A204.1 (cell line): ENCODE measurements around the gene ELAVL4.

Experiments used
- FAIRE-seq: peaks from 2 replicates; lab custom pipeline; 2012; peaks lifted over from hg19 to GRCh38; lab: Jason Lieb, UNC

Gene ELAVL4

DNA sequence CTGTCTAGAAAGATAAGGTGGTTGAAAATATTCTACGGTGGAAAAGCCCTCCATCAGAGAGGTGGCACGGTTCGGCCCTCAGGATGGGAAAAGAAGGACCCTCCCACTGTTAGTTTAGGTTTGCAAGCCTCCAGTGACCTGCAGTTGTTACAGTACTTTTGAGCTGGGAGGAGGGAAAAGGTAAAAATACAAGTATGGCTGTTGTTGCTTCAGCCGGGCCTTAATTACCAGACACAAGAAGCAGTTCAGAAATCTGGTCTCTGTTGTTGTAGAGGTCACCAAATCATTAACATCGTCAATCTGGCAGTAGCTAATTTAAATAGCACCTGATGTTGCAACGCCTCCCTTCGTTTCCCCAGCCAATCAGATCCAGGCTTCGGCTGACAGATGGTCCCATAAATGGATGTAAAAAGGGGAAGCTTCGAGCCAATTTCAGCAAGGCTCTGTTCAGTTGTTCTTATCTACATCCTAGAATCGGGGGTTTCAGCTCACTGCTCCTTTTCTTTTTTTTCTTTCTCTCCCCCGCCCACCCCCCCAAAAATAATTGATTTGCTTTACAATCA, at the start of gene ELAVL4:
Gene ELAVL4, plus strand, starts transcription at position 424 of the 563 bp plus-strand sequence. CDS start 270 bp downstream, outside the sequence.
- no peak for FAIRE-seq

- no peak for FAIRE-seq
These were observed 48.4 kb upstream of the ELAVL4 start for GRCh38 chr1:50060279-50060678.

DNA sequence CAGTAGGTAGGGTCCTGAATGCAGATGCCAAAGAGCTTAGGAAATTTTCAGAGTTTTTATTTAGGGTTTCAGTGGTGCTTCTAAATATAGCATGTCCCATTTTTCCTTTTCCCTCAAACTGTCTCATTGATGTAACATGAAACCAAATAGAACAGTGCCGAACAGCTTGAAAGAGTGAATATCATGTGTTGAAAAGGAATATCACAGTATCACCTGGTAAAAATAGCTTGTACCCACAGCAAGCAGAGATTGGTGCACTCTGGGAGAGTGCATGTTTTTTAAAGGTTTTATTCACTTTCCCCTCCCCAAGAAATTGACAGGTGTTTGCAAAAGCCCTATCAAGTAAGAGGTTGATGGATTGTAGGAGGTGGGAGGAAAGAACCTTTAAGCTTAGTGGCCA, 41.9 kb upstream of the ELAVL4 start:
- no peak for FAIRE-seq

GRCh38 chr1:50074931-50075330, 33.8 kb upstream of the ELAVL4 start:
- FAIRE-seq: no peak

GRCh38 chr1:50077273-50077672, 31.4 kb upstream of the ELAVL4 start:
- no peak for FAIRE-seq

DNA sequence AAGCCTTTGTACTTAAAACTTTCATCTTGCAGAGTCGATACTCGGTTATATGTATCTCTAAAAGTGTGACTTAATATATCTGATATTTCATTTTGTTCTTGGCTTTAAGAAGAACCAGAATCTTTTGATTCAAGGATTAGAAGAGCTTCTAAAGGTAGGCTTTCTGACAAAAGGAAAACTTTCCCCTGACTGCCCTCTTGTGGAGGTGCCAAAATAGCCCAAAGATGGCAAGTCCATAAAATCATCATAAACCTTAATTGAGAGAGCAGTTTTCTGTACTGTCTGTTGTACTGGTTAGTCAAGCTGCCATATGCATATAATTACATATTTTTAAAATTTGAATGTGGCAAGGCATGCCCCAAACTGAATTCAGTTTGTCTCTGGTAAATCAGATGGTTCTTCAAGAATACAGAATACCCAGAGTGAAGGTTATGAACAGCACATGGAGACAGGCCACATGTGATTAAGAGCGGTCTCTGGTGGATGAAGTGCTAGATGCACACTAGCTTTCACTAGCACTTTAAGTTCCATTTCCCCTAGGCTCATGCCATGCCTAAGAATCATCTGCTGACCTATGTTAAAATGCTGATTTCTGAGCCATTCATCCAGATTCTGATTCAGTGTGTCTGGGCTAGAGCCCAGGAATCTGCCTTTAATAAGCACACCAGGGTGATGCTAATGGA, 27.7 kb upstream of the ELAVL4 start:
- FAIRE-seq: no peak

GRCh38 chr1:50084389-50084788, 24.3 kb upstream of the ELAVL4 start:
- no peak for FAIRE-seq

DNA sequence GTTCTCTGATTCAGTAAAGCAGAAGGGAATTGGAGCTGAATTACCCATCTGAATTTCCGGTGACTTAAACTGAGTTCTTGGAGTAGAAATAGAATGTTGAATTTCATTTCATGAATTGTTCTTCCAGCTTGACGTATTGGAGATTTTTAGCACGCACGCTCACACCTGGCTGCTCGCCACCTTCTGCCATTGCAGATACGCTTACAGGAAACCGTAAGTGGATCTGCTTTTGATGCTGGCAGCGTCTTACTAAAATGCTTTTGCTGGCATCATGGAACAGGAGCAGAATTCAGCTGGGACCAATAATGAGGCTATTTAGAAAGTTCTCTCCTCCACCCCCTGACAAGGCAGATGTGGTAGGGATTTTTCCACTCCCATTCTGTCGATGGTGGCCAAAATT, 17.7 kb upstream of the ELAVL4 start:
- FAIRE-seq: no peak

DNA sequence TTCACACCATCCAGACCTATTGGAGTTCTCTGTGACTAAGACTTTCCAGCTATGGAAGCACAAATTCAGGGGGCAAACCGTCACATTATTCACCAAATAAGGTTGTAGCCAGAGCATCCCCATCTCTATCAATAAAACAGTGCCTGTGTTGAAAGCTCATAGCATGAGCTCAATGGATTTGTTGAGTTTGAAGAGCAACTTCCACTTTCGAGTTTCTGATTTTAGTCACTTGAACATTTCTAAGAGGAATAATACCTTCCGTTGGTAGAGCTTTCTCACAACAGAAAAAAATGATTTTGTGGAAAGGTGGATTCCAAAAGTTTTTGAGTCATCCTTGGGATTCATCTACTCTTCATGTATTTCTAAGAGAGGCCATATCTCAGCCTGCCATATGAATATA, 13.0 kb upstream of the ELAVL4 start:
- FAIRE-seq: no peak

DNA sequence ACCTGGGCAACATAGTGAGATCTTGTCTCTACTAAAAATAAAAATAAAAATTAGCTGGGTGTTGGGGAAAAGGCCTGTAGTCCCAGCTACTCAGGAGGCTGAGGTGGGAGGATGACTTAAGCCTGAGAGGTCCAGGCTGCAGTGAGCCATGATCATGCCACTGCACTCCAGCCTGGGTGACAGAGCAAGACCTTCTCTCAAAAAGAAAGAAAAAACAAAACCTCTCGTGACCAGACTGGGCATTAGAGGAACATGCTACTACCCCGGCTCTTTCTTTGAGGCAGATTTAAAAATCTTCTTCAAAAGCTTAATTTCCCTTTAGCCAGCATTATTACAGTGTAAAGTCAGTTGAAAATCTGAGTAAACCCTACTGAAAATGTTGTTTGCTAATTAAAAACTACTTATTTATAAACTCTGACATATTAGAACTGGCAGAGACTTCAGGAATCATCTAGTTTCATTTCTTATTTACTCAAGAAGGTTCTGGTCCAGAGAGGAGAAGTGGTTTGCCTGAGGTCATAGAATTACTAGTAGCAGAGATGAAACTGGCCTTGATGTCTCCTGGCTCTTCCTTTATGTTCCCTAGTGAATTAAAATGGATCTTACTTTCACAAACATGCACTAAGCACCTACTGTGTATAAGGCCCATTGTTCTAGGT, 11.6 kb upstream of the ELAVL4 start:
- FAIRE-seq: no peak

DNA sequence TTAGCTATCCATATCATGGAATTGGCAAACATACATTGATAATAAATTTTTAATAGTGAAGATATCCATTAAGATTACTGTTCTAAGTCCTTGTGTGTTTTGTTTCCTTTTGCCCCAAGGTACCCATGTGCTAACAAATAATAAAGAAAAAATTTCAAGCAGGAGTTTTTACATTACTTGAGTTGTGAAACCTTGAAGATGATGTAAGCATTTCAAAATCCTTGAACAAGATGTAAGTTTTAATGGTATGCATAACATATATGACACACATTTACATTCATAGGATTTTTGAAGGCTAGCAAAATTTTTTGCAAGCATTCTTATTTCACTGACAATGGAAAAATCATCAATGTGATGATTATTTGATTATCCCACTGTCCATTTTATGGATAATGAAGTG, 10.9 kb upstream of the ELAVL4 start:
- no peak for FAIRE-seq

DNA sequence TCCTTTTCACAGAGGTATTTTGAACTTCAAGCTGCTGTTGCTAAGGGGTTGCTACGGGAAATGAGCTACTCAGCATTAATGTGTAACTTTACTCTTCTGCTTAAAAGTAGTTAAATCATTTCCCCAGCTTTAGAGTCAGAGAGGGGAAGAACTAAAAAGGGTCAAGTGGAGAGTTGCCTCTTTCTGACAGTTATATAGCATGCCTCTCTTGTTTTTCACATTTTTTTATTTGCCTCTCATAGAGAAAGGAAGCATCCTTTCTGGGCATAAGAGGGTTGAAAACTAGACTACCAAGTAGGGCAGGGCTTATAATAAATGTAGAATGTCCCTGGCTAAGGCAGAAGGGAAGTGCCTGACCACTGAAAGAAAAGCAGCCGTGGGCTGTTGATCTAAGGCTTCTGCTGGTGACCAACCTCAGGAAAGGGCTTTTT, 10.1 kb upstream of the ELAVL4 start:
- no peak for FAIRE-seq

- no peak for FAIRE-seq
These were observed 9.1 kb upstream of the ELAVL4 start for GRCh38 chr1:50099654-50100053.

- FAIRE-seq: no peak
These were observed 5.1 kb upstream of the ELAVL4 start for GRCh38 chr1:50103615-50104081.

DNA sequence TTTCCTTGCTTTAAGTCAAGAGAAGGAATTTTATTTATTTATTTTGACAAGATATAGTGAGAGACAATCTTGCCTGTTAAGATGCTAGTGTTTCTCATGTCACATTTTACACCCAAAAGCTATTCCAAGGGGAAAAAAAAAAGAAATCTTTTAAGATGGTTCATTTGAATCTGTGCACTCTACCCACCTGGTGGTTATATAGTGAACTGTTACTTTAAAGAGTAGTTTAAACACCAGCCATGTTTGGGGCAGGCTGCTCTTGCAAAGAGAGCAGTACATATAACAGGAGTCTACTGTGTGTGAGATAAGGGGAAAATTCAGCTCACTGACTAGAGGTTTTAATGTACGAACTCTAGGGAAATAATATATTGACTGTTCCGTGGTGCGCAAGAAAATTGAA, 3.3 kb upstream of the ELAVL4 start:
- no peak for FAIRE-seq

DNA sequence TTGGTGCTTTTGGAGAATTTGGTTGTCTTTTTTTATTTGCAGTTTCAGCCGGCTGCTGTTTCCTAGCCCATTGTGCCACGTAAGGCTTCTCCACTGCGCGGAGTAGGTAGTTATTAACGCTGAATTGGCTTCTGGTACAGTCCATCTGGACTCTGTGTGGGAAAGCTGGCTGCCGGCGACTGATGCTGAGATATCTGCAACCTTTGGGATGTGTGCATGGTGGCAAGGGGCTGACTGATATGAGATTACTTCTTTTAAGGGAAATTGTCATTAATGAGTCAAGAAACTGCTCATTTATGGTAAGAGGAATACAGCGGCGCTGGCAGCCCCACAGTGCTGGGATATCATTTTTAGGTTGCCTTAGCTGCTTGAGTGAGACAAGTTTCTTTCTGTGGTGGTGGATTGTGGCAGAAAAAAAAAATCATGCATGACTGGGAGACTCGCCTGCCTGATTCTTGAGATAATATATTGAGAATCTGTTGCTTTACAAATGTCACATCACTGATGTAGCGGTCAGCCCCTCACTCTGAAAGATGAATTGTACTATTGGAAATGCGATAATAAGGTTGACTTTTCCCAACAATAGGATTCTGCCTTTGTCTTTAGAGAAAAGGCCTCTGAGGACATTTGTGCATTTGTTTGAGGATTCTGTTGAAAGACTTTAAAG, 2.5 kb upstream of the ELAVL4 start:
- FAIRE-seq: no peak

DNA sequence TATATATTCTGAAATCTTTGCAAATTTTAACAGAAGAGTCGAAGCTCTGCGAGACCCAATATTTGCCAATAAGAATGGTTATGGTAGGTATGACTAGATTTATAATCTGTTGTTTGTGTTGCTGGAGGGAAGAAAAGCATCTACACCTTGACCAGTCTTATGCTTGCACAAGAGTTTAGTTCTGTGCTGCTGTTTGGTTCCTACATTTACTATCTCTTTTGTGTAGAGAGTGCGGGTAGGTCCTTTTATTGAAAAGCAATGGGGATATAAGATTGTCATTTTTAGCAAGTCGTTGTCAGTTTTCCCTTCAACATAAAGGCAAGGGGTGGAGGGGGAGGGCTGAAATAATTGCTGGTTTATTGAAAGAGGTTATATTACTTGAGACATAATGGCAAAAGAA, 396 bp downstream of the ELAVL4 start:
- FAIRE-seq: no peak

DNA sequence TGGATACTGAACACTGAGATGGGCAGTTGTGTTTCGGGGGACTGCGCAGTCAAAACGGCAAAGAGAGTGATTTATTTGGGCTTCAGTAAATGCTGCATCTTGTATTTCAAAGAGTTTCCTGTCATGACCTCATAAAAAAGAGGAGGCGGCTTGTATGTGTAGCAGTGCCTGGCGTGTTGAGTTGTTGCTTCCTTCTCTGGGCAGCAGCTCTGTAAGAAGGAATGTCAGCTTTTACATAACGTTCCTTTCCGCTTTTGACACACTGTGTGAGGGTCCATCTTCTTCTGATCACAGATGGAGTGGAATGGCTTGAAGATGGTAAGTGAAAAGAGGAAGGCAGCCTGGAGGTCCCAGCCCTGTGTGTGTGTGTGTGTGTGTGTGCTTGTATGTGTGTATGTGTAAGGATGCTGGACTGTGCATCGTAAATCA, 941 bp downstream of the ELAVL4 start:
- FAIRE-seq: no peak

DNA sequence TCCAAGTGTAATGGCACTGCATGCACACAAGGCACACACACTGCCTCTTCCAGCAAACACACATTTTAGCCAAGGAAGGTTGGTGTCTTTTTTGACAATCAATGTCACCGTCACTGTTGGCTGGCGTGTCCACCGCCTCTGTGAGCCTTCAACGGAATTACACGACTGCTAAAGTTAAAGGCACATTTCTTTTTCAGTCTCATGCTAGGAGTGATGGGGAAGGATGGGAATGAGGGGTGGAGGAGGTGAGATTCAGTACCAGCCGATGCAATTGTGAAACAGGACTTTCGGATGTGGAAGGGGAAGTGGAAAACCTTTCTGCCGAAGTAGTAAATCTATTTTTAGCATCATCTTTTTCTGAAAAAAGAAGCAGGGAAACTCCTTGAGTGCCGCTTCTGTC, 1.4 kb downstream of the ELAVL4 start:
- no peak for FAIRE-seq

DNA sequence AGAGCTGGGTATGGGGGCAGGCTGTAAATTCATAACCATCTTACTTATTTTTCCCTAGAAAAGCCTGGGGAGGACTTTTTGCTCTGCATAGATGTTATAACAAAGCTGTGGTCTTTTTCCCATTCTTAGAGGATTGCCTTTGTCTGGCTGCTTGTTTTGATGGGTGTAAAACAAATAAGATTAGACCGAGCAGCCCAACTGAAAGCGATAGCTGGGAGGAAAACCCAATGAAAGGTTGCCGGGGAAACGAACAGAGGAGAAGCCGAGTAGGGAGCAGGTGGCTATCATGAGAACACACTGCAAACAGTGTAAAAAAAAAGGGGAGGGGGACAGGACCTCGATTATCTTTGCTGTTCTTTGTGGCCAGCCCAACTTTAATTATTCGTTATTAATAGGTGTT, 1.9 kb downstream of the ELAVL4 start:
- FAIRE-seq: no peak

- FAIRE-seq: no peak
These were observed 2.8 kb downstream of the ELAVL4 start for GRCh38 chr1:50111503-50111902.

DNA sequence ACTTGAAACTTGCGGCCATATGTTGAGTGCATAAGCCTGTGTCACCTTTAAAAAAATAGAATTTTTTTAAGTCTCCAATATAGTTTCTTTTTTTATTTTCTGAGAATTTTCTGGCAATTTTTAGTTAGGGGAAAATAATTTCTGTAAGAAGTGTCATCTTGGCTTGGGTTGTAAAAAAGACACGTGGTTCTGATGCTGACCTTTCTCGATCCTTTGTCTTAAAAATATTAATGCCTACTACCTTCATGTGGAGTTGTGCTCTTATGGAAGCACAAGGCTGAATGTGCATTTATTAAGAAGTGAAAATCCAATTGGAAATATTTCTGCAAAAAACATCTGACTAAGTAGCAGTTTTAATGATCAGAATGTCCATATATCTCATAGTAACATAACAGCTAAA, 3.5 kb downstream of the ELAVL4 start:
- no peak for FAIRE-seq

GRCh38 chr1:50123071-50123470, 14.4 kb downstream of the ELAVL4 start:
- no peak for FAIRE-seq
